SK-N-SH treated with all-trans-retinoic acid at 6 μM for 48 hours (cell line): Measurements from ENCODE around the gene EXD2.

Source experiments
- ATAC-seq: fragments of 200-7000 bp; cut with Tn5 transposase; 3 replicates; pipeline ENCODE4 v1.9.1; 2020; ENCODE audit warnings: mild to moderate bottlenecking, moderate library complexity
- ARNTL ChIP-seq: fragments of 450-650 bp; formaldehyde crosslinking; IDR thresholded peaks from 2 replicates; pipeline ENCODE4 v1.5.0; 2020; ENCODE audit warnings: low read depth, mild to moderate bottlenecking, moderate library complexity, borderline replicate concordance
- BACH2 ChIP-seq: fragments of 250-450 bp; sonication (Bioruptor Pico); IDR thresholded peaks from 2 replicates; pipeline ENCODE4 v1.9.0; 2021; ENCODE audit warnings: mild to moderate bottlenecking, borderline replicate concordance
- CSDC2 ChIP-seq: fragments of 250-450 bp; sonication (Bioruptor Pico); IDR thresholded peaks from 2 replicates; pipeline ENCODE4 v1.5.0; 2020; ENCODE audit warnings: mild to moderate bottlenecking, moderate library complexity
- CSRNP3 ChIP-seq: fragments of 250-450 bp; sonication (Bioruptor Pico); IDR thresholded peaks from 2 replicates; pipeline ENCODE4 v1.5.1; 2021; ENCODE audit warnings: mild to moderate bottlenecking, moderate library complexity
- ESRRG ChIP-seq: fragments of 250-450 bp; sonication (Bioruptor Pico); IDR thresholded peaks from 2 replicates; pipeline ENCODE4 v1.6.1; 2021; ENCODE audit warnings: mild to moderate bottlenecking
- GLIS3 ChIP-seq: fragments of 250-450 bp; sonication (Bioruptor Pico); IDR thresholded peaks from 2 replicates; pipeline ENCODE4 v1.5.0; 2020; ENCODE audit warnings: mild to moderate bottlenecking, moderate library complexity
- ISL1 ChIP-seq: fragments of 250-450 bp; sonication (Bioruptor Pico); IDR thresholded peaks from 2 replicates; pipeline ENCODE4 v2.1.2; 2022; ENCODE audit warnings: mild to moderate bottlenecking, moderate library complexity
- RARB ChIP-seq: fragments of 250-450 bp; sonication (Bioruptor Pico); IDR thresholded peaks from 2 replicates; pipeline ENCODE4 v1.8.0; 2021; ENCODE audit warnings: mild to moderate bottlenecking, moderate library complexity
- SNAI2 ChIP-seq: fragments of 250-450 bp; sonication (Bioruptor Pico); IDR thresholded peaks from 2 replicates; pipeline ENCODE4 v1.5.0; 2020; ENCODE audit warnings: mild to moderate bottlenecking, moderate library complexity
- TCF4 ChIP-seq: fragments of 250-450 bp; sonication (Bioruptor Pico); IDR thresholded peaks from 2 replicates; pipeline ENCODE4 v1.8.0; 2021; ENCODE audit warnings: mild to moderate bottlenecking, moderate library complexity, borderline replicate concordance
- ZC3H10 ChIP-seq: fragments of 250-450 bp; sonication (Bioruptor Pico); IDR thresholded peaks from 2 replicates; pipeline ENCODE4 v1.5.1; 2021; ENCODE audit warnings: mild to moderate bottlenecking, moderate library complexity
- ZFP3 ChIP-seq: fragments of 250-450 bp; sonication (Bioruptor Pico); IDR thresholded peaks from 2 replicates; pipeline ENCODE4 v1.5.0; 2020; ENCODE audit warnings: mild to moderate bottlenecking, moderate library complexity
- ZFP30 ChIP-seq: fragments of 450-650 bp; formaldehyde crosslinking; IDR thresholded peaks from 2 replicates; pipeline ENCODE4 v1.5.0; 2022; ENCODE audit warnings: mild to moderate bottlenecking, moderate library complexity
- ZNF565 ChIP-seq: fragments of 450-650 bp; formaldehyde crosslinking; conservative IDR thresholded peaks from 2 replicates; pipeline ENCODE4 v1.5.0; 2020; ENCODE audit warnings: low read depth, mild to moderate bottlenecking, moderate library complexity
- ZNF70 ChIP-seq: fragments of 450-650 bp; formaldehyde crosslinking; IDR thresholded peaks from 2 replicates; pipeline ENCODE4 v1.5.0; 2020; ENCODE audit warnings: mild to moderate bottlenecking, moderate library complexity
- ZNF8 ChIP-seq: fragments of 450-650 bp; formaldehyde crosslinking; IDR thresholded peaks from 2 replicates; pipeline ENCODE4 v1.5.0; 2020; ENCODE audit warnings: mild to moderate bottlenecking, moderate library complexity
- TF ChIP-seq, protein P1 (sequence below): fragments of 250-450 bp; sonication (Bioruptor Pico); IDR thresholded peaks from 2 replicates; pipeline ENCODE4 v1.8.0; 2020; ENCODE audit warnings: mild to moderate bottlenecking, moderate library complexity, borderline replicate concordance
- TF ChIP-seq, protein P2 (sequence below): fragments of 250-450 bp; sonication (Bioruptor Pico); IDR thresholded peaks from 2 replicates; pipeline ENCODE4 v1.5.0; 2020; ENCODE audit warnings: mild to moderate bottlenecking, moderate library complexity
- TF ChIP-seq, protein P3 (sequence below): fragments of 250-450 bp; sonication (Bioruptor Pico); IDR thresholded peaks from 2 replicates; pipeline ENCODE4 v1.5.1; 2020; ENCODE audit warnings: low read depth, mild to moderate bottlenecking, moderate library complexity
- TF ChIP-seq, protein P4 (sequence below): fragments of 250-450 bp; sonication (Bioruptor Pico); IDR thresholded peaks from 2 replicates; pipeline ENCODE4 v1.8.0; 2021; ENCODE audit warnings: low read depth, mild to moderate bottlenecking, moderate library complexity, borderline replicate concordance

The EXD2 gene

GRCh38 chr14:69252851-69253250 lies 61.6 kb downstream of the EXD2 start (continued):
- TF ChIP-seq RARB (CRISPR knock-in tag) (no peak), ZC3H10 (CRISPR knock-in tag) (no peak), TCF4 (no peak), ARNTL (CRISPR knock-in tag) (no peak), ZFP3 (CRISPR knock-in tag) (no peak), CSRNP3 (CRISPR knock-in tag) (no peak)
- TF ChIP-seq, protein P1, sequence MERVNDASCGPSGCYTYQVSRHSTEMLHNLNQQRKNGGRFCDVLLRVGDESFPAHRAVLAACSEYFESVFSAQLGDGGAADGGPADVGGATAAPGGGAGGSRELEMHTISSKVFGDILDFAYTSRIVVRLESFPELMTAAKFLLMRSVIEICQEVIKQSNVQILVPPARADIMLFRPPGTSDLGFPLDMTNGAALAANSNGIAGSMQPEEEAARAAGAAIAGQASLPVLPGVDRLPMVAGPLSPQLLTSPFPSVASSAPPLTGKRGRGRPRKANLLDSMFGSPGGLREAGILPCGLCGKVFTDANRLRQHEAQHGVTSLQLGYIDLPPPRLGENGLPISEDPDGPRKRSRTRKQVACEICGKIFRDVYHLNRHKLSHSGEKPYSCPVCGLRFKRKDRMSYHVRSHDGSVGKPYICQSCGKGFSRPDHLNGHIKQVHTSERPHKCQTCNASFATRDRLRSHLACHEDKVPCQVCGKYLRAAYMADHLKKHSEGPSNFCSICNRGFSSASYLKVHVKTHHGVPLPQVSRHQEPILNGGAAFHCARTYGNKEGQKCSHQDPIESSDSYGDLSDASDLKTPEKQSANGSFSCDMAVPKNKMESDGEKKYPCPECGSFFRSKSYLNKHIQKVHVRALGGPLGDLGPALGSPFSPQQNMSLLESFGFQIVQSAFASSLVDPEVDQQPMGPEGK (CRISPR knock-in tag) = no peak

GRCh38 chr14:69259168-69259526 lies 67.8 kb downstream of the EXD2 start:
- no peak for ATAC-seq
- no peak for TF ChIP-seq ISL1 (CRISPR knock-in tag)
- TF ChIP-seq, protein P1 (CRISPR knock-in tag) = no peak
- TF ChIP-seq CSRNP3 (CRISPR knock-in tag) = no peak
- TF ChIP-seq TCF4 = no peak
- TF ChIP-seq, protein P2, sequence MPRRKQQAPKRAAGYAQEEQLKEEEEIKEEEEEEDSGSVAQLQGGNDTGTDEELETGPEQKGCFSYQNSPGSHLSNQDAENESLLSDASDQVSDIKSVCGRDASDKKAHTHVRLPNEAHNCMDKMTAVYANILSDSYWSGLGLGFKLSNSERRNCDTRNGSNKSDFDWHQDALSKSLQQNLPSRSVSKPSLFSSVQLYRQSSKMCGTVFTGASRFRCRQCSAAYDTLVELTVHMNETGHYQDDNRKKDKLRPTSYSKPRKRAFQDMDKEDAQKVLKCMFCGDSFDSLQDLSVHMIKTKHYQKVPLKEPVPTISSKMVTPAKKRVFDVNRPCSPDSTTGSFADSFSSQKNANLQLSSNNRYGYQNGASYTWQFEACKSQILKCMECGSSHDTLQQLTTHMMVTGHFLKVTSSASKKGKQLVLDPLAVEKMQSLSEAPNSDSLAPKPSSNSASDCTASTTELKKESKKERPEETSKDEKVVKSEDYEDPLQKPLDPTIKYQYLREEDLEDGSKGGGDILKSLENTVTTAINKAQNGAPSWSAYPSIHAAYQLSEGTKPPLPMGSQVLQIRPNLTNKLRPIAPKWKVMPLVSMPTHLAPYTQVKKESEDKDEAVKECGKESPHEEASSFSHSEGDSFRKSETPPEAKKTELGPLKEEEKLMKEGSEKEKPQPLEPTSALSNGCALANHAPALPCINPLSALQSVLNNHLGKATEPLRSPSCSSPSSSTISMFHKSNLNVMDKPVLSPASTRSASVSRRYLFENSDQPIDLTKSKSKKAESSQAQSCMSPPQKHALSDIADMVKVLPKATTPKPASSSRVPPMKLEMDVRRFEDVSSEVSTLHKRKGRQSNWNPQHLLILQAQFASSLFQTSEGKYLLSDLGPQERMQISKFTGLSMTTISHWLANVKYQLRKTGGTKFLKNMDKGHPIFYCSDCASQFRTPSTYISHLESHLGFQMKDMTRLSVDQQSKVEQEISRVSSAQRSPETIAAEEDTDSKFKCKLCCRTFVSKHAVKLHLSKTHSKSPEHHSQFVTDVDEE (CRISPR knock-in tag) = no peak
- TF ChIP-seq, protein P3, sequence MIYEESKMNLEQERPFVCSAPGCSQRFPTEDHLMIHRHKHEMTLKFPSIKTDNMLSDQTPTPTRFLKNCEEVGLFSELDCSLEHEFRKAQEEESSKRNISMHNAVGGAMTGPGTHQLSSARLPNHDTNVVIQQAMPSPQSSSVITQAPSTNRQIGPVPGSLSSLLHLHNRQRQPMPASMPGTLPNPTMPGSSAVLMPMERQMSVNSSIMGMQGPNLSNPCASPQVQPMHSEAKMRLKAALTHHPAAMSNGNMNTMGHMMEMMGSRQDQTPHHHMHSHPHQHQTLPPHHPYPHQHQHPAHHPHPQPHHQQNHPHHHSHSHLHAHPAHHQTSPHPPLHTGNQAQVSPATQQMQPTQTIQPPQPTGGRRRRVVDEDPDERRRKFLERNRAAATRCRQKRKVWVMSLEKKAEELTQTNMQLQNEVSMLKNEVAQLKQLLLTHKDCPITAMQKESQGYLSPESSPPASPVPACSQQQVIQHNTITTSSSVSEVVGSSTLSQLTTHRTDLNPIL (CRISPR knock-in tag) = no peak
- TF ChIP-seq ZC3H10 (CRISPR knock-in tag) = no peak
- TF ChIP-seq, protein P4, sequence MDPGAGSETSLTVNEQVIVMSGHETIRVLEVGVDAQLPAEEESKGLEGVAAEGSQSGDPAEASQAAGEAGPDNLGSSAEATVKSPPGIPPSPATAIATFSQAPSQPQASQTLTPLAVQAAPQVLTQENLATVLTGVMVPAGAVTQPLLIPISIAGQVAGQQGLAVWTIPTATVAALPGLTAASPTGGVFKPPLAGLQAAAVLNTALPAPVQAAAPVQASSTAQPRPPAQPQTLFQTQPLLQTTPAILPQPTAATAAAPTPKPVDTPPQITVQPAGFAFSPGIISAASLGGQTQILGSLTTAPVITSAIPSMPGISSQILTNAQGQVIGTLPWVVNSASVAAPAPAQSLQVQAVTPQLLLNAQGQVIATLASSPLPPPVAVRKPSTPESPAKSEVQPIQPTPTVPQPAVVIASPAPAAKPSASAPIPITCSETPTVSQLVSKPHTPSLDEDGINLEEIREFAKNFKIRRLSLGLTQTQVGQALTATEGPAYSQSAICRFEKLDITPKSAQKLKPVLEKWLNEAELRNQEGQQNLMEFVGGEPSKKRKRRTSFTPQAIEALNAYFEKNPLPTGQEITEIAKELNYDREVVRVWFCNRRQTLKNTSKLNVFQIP (CRISPR knock-in tag) = no peak
- TF ChIP-seq ARNTL (CRISPR knock-in tag) = no peak
- no peak for TF ChIP-seq CSDC2 (CRISPR knock-in tag)
- TF ChIP-seq ESRRG (CRISPR knock-in tag) = no peak
- no peak for TF ChIP-seq ZNF8
- no peak for TF ChIP-seq RARB (CRISPR knock-in tag)
- TF ChIP-seq, all 23 proteins: peak for 0

DNA sequence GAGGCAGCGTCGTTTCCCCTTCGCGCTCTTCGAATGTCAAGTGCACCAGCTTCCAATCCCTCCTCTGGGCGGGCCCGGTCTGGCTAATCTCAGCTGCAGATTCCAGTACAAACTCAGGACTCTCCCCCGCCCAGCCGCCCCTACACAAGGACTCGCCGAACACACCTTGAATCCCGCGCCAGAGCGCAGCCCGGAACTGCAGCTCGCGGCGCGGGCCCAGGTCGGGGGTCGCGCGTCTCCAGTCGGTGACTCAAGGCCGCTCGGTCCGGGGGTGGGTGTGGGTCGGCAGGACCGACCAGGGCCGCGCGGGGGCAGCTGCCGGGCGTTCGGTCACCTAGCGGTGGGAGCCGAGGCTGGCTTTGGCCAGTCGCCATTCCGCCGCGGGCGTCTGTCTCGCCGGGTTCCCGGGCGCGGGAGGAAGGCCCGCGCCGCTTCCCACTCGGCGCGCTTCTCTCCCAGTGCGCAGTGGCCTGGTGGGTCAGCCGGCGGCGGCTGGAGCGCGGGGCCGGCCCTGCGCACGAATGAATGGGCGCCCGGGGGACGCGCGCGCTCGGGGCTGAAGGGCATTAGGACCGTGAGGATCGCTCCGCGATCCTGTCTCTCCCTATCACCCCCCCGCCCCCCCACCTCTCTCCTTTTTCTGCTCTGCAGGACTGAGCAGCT lies 68.4 kb downstream of the EXD2 start, which contains the start of gene GALNT16:
GALNT16 (plus strand) TSS at position 632 of the 663 bp plus-strand sequence. CDS start 133 bp downstream, outside the sequence.
- peak; percentile 50 for ATAC-seq
- TF ChIP-seq CSRNP3 (CRISPR knock-in tag) = no peak
- TF ChIP-seq ZC3H10 (CRISPR knock-in tag) = no peak
- TF ChIP-seq TCF4 = no peak
- TF ChIP-seq SNAI2 = no peak
- TF ChIP-seq BACH2 (CRISPR knock-in tag) = no peak
- TF ChIP-seq ZNF565 (CRISPR knock-in tag) = no peak
- TF ChIP-seq ZFP30 (CRISPR knock-in tag) = no peak
- no peak for TF ChIP-seq GLIS3
- no peak for TF ChIP-seq ZNF70 (CRISPR knock-in tag)
- TF ChIP-seq, protein P1 (CRISPR knock-in tag) = no peak
- TF ChIP-seq ESRRG (CRISPR knock-in tag) = no peak
